Measurements from ENCODE around the gene ATP10B. TPM values are rescaled to one million over a fixed set of nuclear protein-coding genes. Genes with fewer than 3 reads are reported as not detected.
"Not testable (repeated sequence)": the region's sequence is repeated elsewhere in the genome, so short reads cannot be mapped to it uniquely, and the experiment has no call there.

Gene ATP10B
- polyA plus RNA-seq, 3 donors, result not detected

- Mint-ChIP-seq H3K4me3 (no peak overlapping the region), H3K4me1 (no peaks in the 10 kb centered on the region), H3K9me3 (peaks cover 0 to 5% (median 2%) of the 10 kb centered on the region in 7 donors), H3K36me3 (no peaks in the 10 kb centered on the region), H3K27me3 (ENCODE audit: low read depth in 3 of 3) (peaks cover 2 to 3% (median 2%) of the 10 kb centered on the region in 3 donors), H3K27ac (no peak overlapping the region)
- no peaks in the 10 kb centered on the region for H4K20me1 ChIP-seq (ENCODE audit: insufficient read depth, low read length)
- WGBS (ENCODE audit: insufficient coverage), result 83% methylated on average over 2 of the region's 4 CpGs
- no peaks in the 10 kb centered on the region for H3K9me3 ChIP-seq (replicated peaks in 1 of 2; ENCODE audit: control insufficient read depth in 1 of 2, insufficient read depth in 1 of 2, low read length in 2 of 2)
- H3K27me3 ChIP-seq (ENCODE audit: control insufficient read depth in 2 of 2, insufficient read depth in 2 of 2, low read length in 2 of 2), result peaks cover 0 to 2% of the 10 kb centered on the region in 2 donors
- no peaks in the 10 kb centered on the region for H3K36me3 ChIP-seq (replicated peaks in 1 of 2; ENCODE audit: control insufficient read depth in 1 of 2, insufficient read depth in 2 of 2, low read length in 2 of 2)
- H3K4me2 ChIP-seq (replicated peaks; ENCODE audit: extremely low read depth, low read length, poor library complexity, severe bottlenecking), result no peak overlapping the region
- TF ChIP-seq CTCF (IDR thresholded peaks at IDR 0.05), result no peak
- H3K9ac ChIP-seq (ENCODE audit: insufficient read depth, low read length, poor library complexity, severe bottlenecking), result no peak overlapping the region
- H2AFZ ChIP-seq (ENCODE audit: insufficient read depth, low read depth, low read length, poor library complexity, severe bottlenecking), result no peak overlapping the region
- H3K27ac ChIP-seq (ENCODE audit: low read depth in 1 of 2, low read length in 2 of 2), result no peak overlapping the region
- no peaks in the 10 kb centered on the region for H3K79me2 ChIP-seq (ENCODE audit: insufficient read depth, low read length)
- no peaks in the 10 kb centered on the region for H3K4me1 ChIP-seq (ENCODE audit: control insufficient read depth in 1 of 2, insufficient read depth in 2 of 2, low read length in 2 of 2)
- intact Hi-C loops (cut with micrococcal nuclease), result no loop called here
- DNase-seq, result no peak
- H3K4me3 ChIP-seq (replicated peaks in 1 of 3; ENCODE audit: low read depth in 2 of 3, low read length in 3 of 3), result no peak overlapping the region
Observed at GRCh38 chr5:160899735-160900134, 47.7 kb upstream of the ATP10B start.

- H3K27me3 Mint-ChIP-seq (ENCODE audit: low read depth in 3 of 3); H3K4me3 Mint-ChIP-seq; H3K9ac ChIP-seq (ENCODE audit: insufficient read depth, low read length, poor library complexity, severe bottlenecking); H3K36me3 Mint-ChIP-seq; H3K4me1 Mint-ChIP-seq; H3K79me2 ChIP-seq (ENCODE audit: insufficient read depth, low read length); H3K27ac ChIP-seq (ENCODE audit: low read depth in 1 of 2, low read length in 2 of 2); H2AFZ ChIP-seq (ENCODE audit: insufficient read depth, low read depth, low read length, poor library complexity, severe bottlenecking); H3K27ac Mint-ChIP-seq; intact Hi-C loops (cut with micrococcal nuclease); H3K27me3 ChIP-seq (ENCODE audit: control insufficient read depth in 2 of 2, insufficient read depth in 2 of 2, low read length in 2 of 2); H3K4me1 ChIP-seq (ENCODE audit: control insufficient read depth in 1 of 2, insufficient read depth in 2 of 2, low read length in 2 of 2); H3K36me3 ChIP-seq (replicated peaks in 1 of 2; ENCODE audit: control insufficient read depth in 1 of 2, insufficient read depth in 2 of 2, low read length in 2 of 2); H3K4me2 ChIP-seq (replicated peaks; ENCODE audit: extremely low read depth, low read length, poor library complexity, severe bottlenecking); H3K4me3 ChIP-seq (replicated peaks in 1 of 3; ENCODE audit: low read depth in 2 of 3, low read length in 3 of 3); H4K20me1 ChIP-seq (ENCODE audit: insufficient read depth, low read length); DNase-seq; H3K9me3 Mint-ChIP-seq; H3K9me3 ChIP-seq (replicated peaks in 1 of 2; ENCODE audit: control insufficient read depth in 1 of 2, insufficient read depth in 1 of 2, low read length in 2 of 2): not testable (repeated sequence)
- WGBS (ENCODE audit: insufficient coverage), result 95% methylated on average over 4 of the region's 6 CpGs
Observed at GRCh38 chr5:160893180-160893964, 41.4 kb upstream of the ATP10B start.

Measured in CD14-positive monocyte (primary cell).